Measurements from ENCODE around the gene LTC4S. TPM values are rescaled to one million over a fixed set of nuclear protein-coding genes. Genes with fewer than 3 reads are reported as not detected.
A peak's percentile ranks its signal among the peaks of the same experiment; 100 is the strongest.

Gene LTC4S
- total RNA-seq, 1 donor from 2014 or later, result 9.6 TPM

DNA sequence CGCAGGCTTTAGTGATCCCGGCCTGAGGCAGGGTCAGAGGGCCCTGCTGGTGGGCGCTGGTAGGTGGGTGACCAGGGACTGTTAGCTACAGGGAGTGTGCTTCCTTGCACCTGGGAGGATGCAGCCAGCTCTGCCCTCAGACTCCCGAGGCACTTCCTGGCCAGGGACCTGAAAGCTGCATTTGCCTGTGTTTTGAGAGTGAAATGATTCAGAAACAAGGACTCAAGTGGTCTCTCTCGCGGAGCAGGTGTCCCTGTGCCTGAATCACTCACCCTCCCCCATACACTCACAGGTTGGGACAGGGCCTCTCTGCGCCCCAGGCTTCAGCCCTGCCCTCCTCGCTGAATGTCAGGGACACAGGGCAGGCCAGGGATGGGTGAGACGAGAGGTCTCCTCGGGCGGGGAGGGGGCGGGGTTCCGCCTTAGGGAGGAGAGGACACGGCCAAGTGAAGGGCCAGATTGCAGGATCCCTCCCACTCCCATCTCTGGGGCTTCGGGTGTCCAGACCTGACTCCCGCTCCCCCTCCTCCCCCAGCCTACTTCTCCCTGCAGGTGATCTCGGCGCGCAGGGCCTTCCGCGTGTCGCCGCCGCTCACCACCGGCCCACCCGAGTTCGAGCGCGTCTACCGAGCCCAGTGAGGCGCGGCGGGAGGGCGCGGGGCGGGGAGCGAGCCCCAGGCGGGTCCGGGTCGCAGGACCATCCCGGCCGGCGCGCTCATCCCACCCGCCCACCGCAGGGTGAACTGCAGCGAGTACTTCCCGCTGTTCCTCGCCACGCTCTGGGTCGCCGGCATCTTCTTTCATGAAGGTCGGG lies 1.5 kb downstream of the LTC4S start:
- DNase-seq (ENCODE audit: low spot score), result no peak

DNA sequence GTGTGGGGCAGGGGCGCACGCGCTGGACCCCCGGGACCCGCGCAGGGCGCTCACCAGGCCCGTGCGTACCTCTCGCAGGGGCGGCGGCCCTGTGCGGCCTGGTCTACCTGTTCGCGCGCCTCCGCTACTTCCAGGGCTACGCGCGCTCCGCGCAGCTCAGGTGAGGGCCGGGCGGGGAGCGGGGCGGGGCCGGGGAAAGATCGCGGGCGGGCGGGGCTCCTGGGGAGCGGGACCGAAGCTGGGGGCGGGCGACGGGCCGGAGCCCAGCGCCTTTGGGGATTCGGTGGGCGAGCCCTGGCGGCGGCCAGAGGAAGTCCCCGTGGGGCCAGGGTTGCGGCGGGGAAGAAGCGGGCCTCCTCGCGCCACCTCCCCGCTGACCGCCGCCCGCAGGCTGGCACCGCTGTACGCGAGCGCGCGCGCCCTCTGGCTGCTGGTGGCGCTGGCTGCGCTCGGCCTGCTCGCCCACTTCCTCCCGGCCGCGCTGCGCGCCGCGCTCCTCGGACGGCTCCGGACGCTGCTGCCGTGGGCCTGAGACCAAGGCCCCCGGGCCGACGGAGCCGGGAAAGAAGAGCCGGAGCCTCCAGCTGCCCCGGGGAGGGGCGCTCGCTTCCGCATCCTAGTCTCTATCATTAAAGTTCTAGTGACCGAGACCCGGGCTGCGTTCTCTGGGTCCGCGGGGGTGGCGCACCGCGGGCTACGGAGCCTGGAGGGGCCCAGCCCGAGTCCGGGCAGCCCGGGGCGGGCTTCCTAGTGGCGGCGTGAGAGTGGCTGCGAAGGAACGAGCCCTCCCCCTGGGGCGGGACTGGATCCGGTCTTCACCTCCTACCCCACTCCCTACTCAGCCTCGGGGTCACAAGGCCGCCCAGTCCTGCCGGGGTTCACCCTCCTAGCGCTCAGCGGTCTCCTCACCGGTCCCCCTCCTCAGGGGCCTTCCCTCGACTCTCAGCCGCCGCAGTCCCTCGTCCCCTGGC lies 2.4 kb downstream of the LTC4S start:
- peak; percentile 95 for DNase-seq (ENCODE audit: low spot score)

DNA sequence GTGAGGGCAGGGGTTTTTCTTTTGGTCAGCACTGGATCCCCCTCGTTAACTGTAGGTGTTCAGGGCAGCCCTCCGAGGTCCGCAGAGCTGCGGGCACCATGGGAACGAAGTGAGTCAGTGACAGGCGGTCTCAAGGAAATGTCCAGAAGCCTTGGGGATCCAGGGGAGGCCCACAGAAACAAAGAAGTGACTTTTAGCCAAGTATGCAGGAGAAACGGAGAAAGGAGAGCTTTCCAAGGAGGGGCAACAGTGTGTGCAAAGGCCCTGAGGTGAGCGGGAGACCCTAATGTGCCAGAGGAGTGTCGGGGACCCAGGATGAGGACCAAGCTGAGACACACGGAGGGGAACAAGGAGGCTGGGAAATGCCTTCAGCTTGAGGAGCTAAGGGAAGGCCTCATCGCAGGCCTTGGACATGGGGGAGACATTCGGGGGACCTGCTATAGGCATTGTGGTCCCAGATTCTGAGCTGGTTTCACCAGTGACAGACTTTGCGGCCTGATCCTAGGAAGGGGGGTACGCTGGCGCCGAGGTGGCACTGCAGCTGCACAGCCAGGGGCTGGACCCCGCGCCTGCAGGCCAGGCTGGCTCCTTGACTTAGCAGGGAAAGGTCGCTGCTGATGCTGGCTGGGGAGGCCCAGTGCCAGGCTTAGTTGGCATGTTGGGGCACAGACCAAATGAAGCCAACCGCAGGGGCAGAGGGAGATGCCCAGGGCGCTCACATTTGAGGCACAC lies 3.3 kb downstream of the LTC4S start:
- DNase-seq (ENCODE audit: low spot score), result no peak

DNA sequence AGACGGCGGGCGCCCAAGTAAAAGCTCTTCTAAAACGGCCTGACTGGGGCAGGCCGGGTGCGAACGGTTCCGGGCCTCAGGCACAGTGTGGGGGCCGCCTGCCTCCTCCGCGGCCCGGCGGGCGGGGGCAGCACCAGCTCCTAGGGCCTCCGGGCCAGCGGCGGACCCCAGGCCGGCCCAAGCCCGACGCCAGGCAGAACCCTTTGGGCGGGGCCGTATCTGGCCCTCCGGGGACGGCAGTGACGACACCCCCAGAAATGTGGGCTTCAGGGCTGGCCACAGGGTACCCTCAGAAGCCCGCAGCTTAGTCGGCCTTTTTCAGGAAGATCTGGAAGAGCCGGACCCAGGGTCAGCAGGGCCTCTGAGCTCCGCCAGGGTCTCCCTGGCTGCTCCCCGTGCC lies 4.0 kb downstream of the LTC4S start:
- DNase-seq (ENCODE audit: low spot score), result no peak

DNA sequence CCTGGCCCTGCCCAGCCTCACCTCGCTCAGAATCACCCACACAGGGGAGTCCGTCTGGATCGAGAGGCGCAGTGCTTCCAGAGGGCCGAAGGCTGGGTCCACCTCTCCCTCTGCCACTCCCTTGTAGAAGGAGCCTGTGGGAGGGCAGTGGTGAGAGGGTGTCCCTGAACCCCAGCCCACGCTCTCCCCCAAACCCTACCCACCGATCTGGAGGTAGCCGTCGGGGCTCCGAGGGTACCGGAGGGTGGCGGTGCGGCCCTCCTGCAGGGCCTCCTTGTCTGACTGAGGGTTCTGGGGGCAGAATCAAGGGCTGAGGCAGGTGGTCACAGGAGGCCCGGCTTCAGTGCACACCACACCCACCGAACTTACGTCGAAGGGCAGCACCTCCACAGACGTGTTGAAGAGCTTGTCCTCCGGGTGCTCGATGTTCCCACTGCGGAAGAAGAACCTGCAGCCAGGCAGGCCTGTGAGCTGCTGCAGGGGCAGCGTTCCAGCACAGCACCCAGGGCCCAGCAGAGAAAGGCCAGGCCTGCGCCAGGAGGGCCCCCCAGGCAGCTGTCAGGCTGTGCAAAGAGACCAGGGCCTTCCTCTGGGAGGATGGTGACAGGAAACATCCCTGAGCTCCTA lies 4.5 kb downstream of the LTC4S start:
- no peak for DNase-seq (ENCODE audit: low spot score)

DNA sequence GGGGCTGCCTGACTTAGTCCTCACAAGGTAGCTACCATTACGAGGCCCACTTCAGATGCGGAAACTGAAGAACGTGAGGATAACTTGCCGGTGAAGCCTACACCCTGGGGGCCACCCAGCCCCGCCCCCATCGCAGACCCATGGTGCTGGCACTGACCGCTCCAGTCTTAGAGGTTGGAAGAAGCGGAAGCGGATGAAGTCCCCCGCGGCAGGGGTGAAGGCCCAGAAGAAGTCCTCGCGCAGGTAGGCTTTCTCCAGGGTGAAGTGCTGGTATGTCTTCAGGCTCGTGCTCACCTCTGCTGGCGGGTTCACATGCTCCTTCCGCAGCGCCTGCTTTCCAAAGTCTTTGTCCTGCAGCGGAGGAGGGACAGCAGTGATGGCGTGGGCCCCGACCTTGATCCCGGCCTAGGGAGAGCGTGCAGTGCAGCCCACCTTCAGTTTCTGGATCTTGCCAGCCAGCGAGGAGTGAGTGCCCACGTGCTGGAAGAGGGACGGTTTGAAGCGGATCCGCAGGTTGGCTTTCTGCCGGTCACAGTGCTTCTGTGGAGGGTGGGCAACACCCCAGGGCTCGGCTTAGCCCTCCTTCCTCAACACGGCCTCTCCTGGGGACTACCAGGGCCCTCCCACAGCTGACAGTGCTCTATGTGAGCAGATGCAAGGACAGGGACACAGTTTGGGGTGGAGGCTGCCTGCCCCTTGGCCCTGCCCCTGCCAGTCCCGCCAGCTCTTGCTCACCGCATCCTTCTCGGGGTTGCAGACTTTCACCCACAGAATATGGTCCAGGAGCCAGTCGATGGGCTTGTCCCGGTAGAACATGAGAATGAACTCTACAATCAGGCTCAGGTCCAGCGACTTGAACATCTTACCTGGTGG lies 5.2 kb downstream of the LTC4S start:
- no peak for DNase-seq (ENCODE audit: low spot score)

DNA sequence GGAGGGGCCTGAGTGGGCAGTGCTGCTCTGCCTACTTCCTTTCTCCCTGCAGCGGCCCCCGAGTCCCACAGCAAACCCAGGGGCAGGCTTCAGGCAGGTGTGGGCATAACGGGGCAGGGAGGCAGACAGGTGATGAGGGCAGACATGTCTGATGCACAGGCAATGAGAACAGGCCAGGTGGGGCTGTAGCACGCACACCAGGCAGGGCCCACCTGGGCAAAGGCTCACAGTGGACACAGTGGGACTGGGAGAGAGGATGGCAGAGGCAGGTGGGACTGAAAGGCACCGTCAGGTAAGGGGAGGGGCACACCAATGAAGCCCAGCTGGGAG lies 5.8 kb downstream of the LTC4S start:
- no peak for DNase-seq (ENCODE audit: low spot score)

DNA sequence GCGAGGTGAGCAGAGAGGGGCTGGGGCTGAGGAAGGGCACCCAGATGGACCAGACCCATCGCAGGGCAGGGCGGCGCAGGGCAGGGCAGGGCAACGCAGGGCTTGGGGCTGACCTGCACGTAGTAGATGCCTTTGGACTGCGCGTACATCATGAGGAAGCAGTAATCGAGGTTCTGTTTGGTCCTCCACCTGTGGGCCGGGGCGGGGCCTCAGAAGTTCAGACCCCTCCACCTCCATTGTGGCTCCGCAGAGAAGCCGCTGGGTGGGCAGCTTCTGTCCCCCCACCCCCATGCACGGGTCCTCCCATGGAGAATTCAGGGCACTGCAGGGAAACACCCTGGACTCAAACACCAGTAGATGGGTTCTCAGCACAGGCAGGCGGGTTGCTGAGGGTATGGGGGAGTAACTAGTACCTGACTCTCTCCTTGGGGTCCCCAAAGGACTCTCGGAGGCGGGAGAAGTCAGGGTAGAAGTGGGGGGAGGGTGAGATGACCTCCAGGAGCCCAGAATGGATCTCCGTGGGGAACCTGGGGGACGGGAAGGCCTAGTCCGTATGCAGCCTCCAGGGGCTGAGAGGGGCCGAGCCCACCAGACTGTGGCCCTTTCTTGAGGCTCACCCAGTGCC lies 6.4 kb downstream of the LTC4S start:
- DNase-seq (ENCODE audit: low spot score), result no peak

DNA sequence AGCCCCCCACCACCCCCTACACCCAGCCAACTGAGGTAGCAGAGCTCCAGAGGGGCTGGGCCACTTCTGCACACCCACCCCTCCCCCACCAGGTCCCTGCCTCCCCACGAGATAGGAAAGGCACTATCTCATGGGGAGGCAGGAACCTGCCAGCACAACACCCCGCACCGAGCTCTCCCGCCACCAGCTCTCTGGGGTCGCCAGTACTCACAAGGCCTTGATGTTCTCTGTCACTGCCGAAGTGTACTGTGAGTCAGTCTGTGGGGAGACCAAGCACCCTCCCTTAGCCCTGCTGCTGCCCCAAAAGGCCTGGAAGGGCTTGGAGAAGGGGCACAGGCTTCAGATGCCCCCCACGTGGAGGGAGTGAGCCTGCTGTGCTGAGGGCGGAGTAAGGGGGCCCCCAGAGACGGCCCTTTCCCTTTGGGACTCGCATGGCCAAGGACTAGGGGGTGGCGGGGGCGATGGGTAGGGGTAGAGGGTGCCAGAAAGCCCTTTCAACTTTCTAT lies 7.0 kb downstream of the LTC4S start:
- DNase-seq (ENCODE audit: low spot score), result no peak

DNA sequence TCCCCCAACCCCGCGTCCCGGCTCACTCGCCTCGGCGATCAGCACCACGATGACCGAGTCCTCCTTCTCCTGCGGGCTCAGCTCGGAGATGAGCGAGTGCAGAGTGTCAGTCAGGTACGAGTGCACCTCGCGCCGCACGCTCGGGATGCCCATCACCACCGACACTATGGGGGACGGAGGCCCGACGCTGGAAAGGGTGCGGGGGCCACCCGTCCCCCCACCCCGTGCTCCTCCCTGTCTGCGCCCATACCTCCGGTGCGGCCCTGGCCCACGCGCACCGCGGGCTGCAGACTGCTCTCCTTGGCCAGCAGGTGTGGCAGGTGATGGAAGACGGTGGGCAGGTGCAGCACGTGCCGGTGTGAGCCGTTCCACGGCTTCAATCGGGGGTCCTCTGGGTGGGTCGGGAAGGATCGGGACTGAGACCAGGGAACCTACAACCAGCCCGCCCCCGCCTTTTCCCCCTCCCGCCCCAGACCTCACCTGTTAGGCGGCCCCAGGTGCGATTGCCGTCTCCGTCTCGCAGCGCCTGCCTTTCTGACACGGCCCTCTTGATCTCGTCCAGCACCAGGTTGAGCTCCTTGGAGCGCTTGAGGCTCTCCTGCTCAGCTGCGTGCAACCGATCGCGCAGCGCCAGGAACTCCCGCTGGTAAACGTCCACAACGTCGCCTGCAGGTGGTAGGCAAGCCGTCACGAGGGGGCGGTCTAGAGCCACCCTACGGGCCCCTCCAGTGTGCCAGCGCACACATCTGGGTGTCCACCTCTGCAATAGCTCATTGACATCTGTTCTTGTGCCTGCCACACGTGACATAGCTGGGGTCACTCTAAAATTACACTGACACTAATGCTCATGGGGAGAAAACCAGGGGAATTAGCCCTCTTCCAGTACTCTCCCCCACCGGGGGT lies 7.8 kb downstream of the LTC4S start:
- DNase-seq (ENCODE audit: low spot score), result no peak

DNA sequence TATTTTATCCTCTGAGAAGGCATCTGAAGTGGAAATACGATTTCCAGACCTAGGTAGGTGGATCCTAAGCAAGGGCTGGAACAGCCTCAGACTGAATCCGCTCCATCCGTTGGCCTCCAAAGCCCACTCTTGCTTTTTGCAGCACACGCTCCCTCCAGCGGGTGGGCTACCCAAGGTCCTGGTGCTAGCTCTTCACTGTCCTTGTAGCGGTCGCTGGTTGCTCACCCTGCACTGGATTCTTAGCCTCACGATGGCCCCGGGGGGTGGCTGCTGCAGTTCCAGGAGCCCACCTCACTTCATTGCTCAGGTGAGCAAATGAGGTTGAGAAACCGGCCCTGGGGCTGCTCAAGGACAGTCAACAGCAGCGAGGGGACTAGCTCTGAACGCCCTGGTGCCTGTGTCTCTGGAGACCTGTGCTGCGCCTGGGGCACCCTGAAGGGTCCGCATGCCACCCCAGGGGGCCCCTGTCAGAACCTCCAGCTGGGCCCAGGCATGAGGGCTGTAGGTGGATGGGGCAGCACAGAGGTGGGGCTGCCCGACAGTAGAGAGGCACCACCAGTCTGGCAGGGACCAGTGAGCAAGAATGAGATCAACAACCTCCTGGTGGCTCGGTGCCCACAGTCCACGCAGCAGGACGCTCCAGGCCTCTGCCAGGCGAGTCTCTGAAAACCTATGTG lies 8.6 kb downstream of the LTC4S start:
- DNase-seq (ENCODE audit: low spot score), result no peak

DNA sequence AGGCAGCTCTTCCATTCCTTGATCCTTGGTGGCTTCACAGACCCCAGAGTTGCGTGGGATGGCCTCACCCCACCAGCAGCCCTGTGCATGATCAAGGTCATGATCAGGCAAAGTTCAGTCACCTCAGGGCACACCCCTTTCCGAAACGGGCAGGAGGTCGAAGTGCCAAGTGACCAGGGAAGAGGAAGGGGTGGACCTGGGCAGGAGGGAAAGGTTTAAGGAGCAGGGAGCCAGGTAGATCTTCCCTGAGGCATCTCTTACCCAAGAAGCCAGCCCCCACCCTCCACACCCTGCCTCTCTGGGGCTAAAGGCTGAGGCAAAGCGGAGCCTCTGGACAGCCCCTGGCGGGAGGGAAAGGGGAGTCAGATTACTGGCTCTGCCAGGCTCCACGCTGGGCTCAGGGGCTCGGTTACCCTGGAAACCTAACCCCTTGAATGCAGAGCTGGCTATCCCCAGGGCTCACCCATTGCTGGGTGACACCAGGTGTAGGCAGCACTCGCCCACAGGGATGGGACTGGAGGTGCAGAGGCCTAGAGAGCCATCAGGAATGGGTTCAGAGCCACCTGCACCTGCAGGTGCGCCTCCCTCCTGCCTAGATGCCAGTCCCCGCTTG lies 9.3 kb downstream of the LTC4S start:
- no peak for DNase-seq (ENCODE audit: low spot score)

DNA sequence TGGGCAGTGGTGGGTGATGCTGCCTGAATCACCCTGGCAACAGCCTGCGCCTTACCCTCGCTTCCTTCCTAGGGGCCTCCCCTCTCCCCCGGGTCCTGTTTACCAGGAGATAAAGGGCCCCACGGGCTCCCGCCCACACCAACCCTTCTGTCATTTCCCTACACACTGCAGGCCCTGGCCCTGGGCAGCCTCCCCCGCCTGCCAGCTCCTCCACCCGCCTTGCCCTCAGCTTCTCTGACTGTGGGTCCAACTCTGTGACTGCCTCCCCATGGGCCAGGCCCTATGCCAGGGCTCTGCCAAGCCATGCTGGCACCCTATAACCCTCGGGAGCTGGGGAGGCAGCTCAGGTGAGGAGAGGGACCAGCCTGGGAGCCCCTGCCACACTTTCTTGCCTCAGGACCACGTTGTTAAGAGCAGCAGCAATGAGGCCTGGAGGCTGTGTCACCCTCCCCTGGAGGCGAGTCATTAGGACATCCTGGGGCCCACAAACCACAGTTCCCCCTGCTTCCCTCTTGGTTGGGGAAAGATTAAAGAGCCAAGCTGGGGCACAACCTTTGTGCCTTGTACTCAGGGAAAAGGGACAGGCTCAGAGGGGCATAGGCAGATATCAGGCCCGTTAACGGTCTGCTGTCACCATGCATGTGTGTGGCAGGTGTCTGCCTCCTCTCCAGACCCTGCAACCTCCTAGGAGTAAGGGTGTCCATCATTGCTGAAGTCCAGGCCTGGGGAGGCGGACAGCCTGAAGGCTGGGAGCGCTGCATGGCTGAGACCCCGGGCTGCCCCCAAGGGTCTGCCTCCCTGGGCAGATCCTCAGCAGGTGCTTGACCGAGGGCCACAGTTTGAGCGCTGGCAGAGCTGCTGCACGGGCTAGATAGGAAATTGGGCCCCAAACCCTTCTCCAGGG lies 10.1 kb downstream of the LTC4S start:
- DNase-seq (ENCODE audit: low spot score), result no peak

DNA sequence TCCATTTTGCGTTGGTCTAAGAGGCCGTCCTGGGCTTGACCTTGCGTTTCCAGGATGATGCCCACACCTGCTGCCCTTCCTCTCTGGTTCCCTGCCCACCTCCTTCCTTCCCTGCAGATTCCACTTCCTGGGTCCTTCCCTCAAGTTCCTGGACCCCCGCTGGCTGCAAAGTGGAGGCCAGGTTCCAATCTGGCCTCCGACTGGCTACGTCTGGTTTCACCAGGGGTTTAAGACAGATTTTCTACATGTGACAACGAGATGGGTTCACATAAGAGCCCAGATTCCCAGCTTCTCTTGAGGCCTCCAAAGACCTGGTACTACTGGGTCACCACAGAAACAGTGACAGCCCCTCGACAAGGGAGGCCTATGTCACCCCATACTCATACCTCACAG lies 10.8 kb downstream of the LTC4S start:
- DNase-seq (ENCODE audit: low spot score), result no peak

DNA sequence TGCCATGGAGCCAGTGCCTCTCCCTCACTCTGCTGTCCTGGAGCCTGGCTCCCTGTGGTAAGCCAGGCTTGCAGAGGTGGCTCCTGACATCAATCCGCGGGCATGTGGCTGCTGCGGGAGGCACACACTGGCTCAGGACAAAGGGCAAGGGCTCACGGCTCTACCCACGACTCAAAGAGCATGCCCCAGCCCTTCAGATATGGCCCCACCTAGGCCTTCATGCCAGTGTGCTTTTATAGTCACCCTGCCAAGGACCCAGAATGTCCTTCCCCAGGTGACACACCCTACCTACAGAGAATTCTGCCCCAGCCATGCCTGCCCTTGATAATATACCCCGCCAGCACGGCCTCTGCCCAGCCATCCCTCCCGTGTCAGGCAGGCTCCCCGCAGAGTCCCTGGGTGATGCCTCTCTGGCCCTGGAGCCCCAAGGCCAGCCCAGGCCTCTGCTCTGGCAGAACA lies 11.3 kb downstream of the LTC4S start:
- no peak for DNase-seq (ENCODE audit: low spot score)

DNA sequence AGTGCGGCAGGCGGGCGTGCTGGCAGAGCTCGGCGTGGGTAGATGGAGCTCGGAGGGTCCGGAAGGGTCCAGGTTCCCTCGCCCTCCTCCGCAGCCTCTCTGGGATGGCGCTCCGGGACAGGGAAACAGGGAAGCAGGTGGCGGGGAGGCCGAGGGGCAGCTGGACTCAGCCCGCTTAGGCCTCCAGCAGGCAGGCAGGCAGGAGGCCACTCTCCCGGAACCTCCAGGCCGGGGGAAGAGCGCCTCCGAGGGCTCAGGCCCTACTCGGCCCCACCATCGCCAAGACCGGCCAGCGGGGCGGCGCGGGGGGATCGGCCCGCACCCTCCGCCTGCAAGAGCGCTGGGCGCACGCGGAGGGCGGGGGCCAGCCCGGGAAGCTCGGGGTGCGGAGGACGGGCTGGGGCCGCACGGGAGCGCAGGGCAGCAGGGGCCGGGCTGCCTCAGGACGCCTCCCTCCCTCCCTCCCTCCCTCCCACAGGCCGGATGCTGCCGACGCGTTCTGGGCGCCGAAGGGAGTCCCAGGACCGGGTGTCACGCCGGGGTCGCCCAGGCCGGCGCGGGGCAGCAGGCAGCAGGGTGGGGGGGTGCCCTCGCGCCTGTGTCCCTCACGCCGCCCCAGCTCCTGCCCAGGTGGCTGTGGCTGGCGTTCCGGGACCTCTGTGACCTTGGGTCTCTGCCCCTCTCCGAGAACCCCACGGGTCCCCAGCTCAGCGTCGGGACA lies 11.9 kb downstream of the LTC4S start:
- DNase-seq (ENCODE audit: low spot score), result no peak

Data from mesenteric fat pad (tissue), 1 donor.